HUES48 (cell line): ENCODE measurements around the gene WIPF2.
"Not testable (repeated sequence)": the region's sequence is repeated elsewhere in the genome, so short reads cannot be mapped to it uniquely, and the experiment has no call there.

ENCODE experiments used
- H3K27ac ChIP-seq: one replicate; pipeline ENCODE4 v1.7.0; 2013; ENCODE audit warnings: low read depth, low read length, inconsistent platforms
- H3K27me3 ChIP-seq: 2 replicates; pipeline ENCODE4 v1.6.1; 2013; ENCODE audit warnings: mild to moderate bottlenecking, low read length; ENCODE audit not compliant: control insufficient read depth, insufficient read depth
- H3K36me3 ChIP-seq: 2 replicates; pipeline ENCODE4 v1.6.1; 2013; ENCODE audit warnings: low read length; ENCODE audit not compliant: control insufficient read depth, insufficient read depth
- H3K4me1 ChIP-seq: 2 replicates; pipeline ENCODE4 v1.6.1; 2013; ENCODE audit warnings: mild to moderate bottlenecking, low read length; ENCODE audit not compliant: control insufficient read depth, insufficient read depth
- H3K4me3 ChIP-seq: 2 replicates; pipeline ENCODE4 v1.5.1; 2013; ENCODE audit warnings: mild to moderate bottlenecking, low read depth, low read length
- H3K9ac ChIP-seq: 2 replicates; pipeline ENCODE4 v1.6.1; 2013; ENCODE audit warnings: mild to moderate bottlenecking, low read depth, low read length, moderate library complexity
- H3K9me3 ChIP-seq: 2 replicates; pipeline ENCODE4 v1.6.1; 2013; ENCODE audit warnings: low read length; ENCODE audit not compliant: control insufficient read depth, insufficient read depth

Gene WIPF2

GRCh38 chr17:40224718-40225550 is 5.8 kb downstream of the WIPF2 start:
- no peak overlapping the region for H3K4me3 ChIP-seq
- no peak overlapping the region for H3K27ac ChIP-seq
- H3K27me3 ChIP-seq: no peaks in the 10 kb centered on the region
- no peak overlapping the region for H3K9ac ChIP-seq
- H3K4me1 ChIP-seq: no peaks in the 10 kb centered on the region
- H3K36me3 ChIP-seq: no peaks in the 10 kb centered on the region; the same call in 1 of the 2 replicates
- no peaks in the 10 kb centered on the region for H3K9me3 ChIP-seq

GRCh38 chr17:40229146-40229545 is 10.0 kb downstream of the WIPF2 start:
- H3K27ac ChIP-seq, H3K9me3 ChIP-seq, H3K9ac ChIP-seq, H3K4me3 ChIP-seq, H3K4me1 ChIP-seq, H3K27me3 ChIP-seq: not testable (repeated sequence)
- peaks cover 12% of the 10 kb centered on the region for H3K36me3 ChIP-seq

- Histone ChIP-seq H3K27ac (no peak overlapping the region), H3K4me1 (no peaks in the 10 kb centered on the region), H3K36me3 (peaks cover 15% of the 10 kb centered on the region), H3K9ac (no peak overlapping the region), H3K4me3 (no peak overlapping the region), H3K27me3 (no peaks in the 10 kb centered on the region), H3K9me3 (no peaks in the 10 kb centered on the region)
Observed at GRCh38 chr17:40230670-40231069, 11.6 kb downstream of the WIPF2 start.

GRCh38 chr17:40231928-40232327 is 12.8 kb downstream of the WIPF2 start:
- H3K9ac ChIP-seq, H3K27ac ChIP-seq, H3K27me3 ChIP-seq, H3K4me3 ChIP-seq, H3K4me1 ChIP-seq, H3K9me3 ChIP-seq: not testable (repeated sequence)
- H3K36me3 ChIP-seq: peaks cover 15% of the 10 kb centered on the region

- H3K4me1 ChIP-seq: no peaks in the 10 kb centered on the region
- no peak overlapping the region for H3K9ac ChIP-seq
- no peaks in the 10 kb centered on the region for H3K36me3 ChIP-seq
- H3K27ac ChIP-seq: no peak overlapping the region
- no peaks in the 10 kb centered on the region for H3K27me3 ChIP-seq
- no peaks in the 10 kb centered on the region for H3K9me3 ChIP-seq
- no peak overlapping the region for H3K4me3 ChIP-seq
Observed at GRCh38 chr17:40241252-40241834, 22.2 kb downstream of the WIPF2 start.

GRCh38 chr17:40242774-40243173 is 23.7 kb downstream of the WIPF2 start:
- Histone ChIP-seq H3K4me3 (no peak overlapping the region), H3K27me3 (no peaks in the 10 kb centered on the region), H3K4me1 (no peaks in the 10 kb centered on the region), H3K9ac (no peak overlapping the region), H3K9me3 (no peaks in the 10 kb centered on the region), H3K27ac (no peak overlapping the region), H3K36me3 (no peaks in the 10 kb centered on the region)

- H3K9me3 ChIP-seq: no peaks in the 10 kb centered on the region
- no peaks in the 10 kb centered on the region for H3K36me3 ChIP-seq
- no peaks in the 10 kb centered on the region for H3K4me1 ChIP-seq
- no peak overlapping the region for H3K27ac ChIP-seq
- H3K27me3 ChIP-seq: no peaks in the 10 kb centered on the region
- H3K9ac ChIP-seq: no peak overlapping the region
- no peak overlapping the region for H3K4me3 ChIP-seq
Observed at GRCh38 chr17:40243761-40244160, 24.7 kb downstream of the WIPF2 start.

GRCh38 chr17:40244255-40244654 is 25.2 kb downstream of the WIPF2 start:
- no peak overlapping the region for H3K9ac ChIP-seq

GRCh38 chr17:40247926-40248495 is 28.9 kb downstream of the WIPF2 start:
- Histone ChIP-seq H3K9ac (no peak overlapping the region), H3K27me3 (no peaks in the 10 kb centered on the region)

More at GRCh38 chr17:40244255-40244654, 25.2 kb downstream of the WIPF2 start:
- Histone ChIP-seq H3K36me3 (no peaks in the 10 kb centered on the region), H3K27ac (no peak overlapping the region), H3K4me3 (no peak overlapping the region), H3K27me3 (no peaks in the 10 kb centered on the region), H3K4me1 (no peaks in the 10 kb centered on the region), H3K9me3 (no peaks in the 10 kb centered on the region)

GRCh38 chr17:40248507-40248906 is 29.4 kb downstream of the WIPF2 start:
- no peak overlapping the region for H3K9ac ChIP-seq
- H3K27me3 ChIP-seq: no peaks in the 10 kb centered on the region
- H3K4me3 ChIP-seq: no peak overlapping the region
- no peaks in the 10 kb centered on the region for H3K9me3 ChIP-seq
- no peaks in the 10 kb centered on the region for H3K36me3 ChIP-seq
- no peak overlapping the region for H3K27ac ChIP-seq
- no peaks in the 10 kb centered on the region for H3K4me1 ChIP-seq

More at GRCh38 chr17:40247926-40248495, 28.9 kb downstream of the WIPF2 start:
- Histone ChIP-seq H3K9me3 (no peaks in the 10 kb centered on the region), H3K36me3 (no peaks in the 10 kb centered on the region), H3K27ac (no peak overlapping the region), H3K4me1 (no peaks in the 10 kb centered on the region), H3K4me3 (no peak overlapping the region)

- H3K4me1 ChIP-seq: no peaks in the 10 kb centered on the region
- no peak overlapping the region for H3K27ac ChIP-seq
- peaks cover 6% of the 10 kb centered on the region for H3K36me3 ChIP-seq
- H3K4me3 ChIP-seq: no peak overlapping the region
- H3K9ac ChIP-seq: no peak overlapping the region
- no peaks in the 10 kb centered on the region for H3K9me3 ChIP-seq
- no peaks in the 10 kb centered on the region for H3K27me3 ChIP-seq
Observed at GRCh38 chr17:40251576-40251975, 32.5 kb downstream of the WIPF2 start.
